Astrocyte (in vitro differentiated cells and primary cell): Measurements from ENCODE around the gene ZNF197. TPM values are rescaled to one million over a fixed set of nuclear protein-coding genes. Genes with fewer than 3 reads are reported as not detected.

Source experiments
- DNase-seq: peaks from one replicate; pipeline ENCODE4 v3.0.0-alpha.2; 2010; ENCODE audit warnings: low read depth
- FAIRE-seq: peaks from 2 replicates; lab custom pipeline; 2011; peaks lifted over from hg19 to GRCh38; lab: Jason Lieb, UNC
- H2AFZ ChIP-seq: 2 replicates; pipeline ENCODE4 v1.6.0; 2012; ENCODE audit warnings: low read depth, low read length, inconsistent platforms
- H3K27ac ChIP-seq: 2 replicates; pipeline ENCODE4 v1.5.1; 2011; ENCODE audit warnings: low read depth, low read length, inconsistent platforms
- H3K27me3 ChIP-seq: 2 replicates; pipeline ENCODE4 v1.6.0; 2011; ENCODE audit warnings: low read length, inconsistent platforms; ENCODE audit not compliant: insufficient read depth
- H3K36me3 ChIP-seq: 2 replicates; pipeline ENCODE4 v1.5.1; 2011; ENCODE audit warnings: low read length, inconsistent platforms; ENCODE audit not compliant: insufficient read depth
- H3K4me1 ChIP-seq: 2 replicates; pipeline ENCODE4 v1.5.1; 2011; ENCODE audit warnings: low read length, inconsistent platforms; ENCODE audit not compliant: insufficient read depth
- H3K4me2 ChIP-seq: 2 replicates; pipeline ENCODE4 v1.6.0; 2012; ENCODE audit warnings: low read length, inconsistent platforms
- H3K4me3 ChIP-seq: 2 replicates; pipeline ENCODE4 v1.5.1; 2011; ENCODE audit warnings: low read depth, mild to moderate bottlenecking, low read length, inconsistent platforms; ENCODE audit not compliant: insufficient read depth
- H3K79me2 ChIP-seq: 2 replicates; pipeline ENCODE4 v1.6.0; 2012; ENCODE audit warnings: mild to moderate bottlenecking, low read length, inconsistent platforms; ENCODE audit not compliant: insufficient read depth
- H3K9ac ChIP-seq: 2 replicates; pipeline ENCODE4 v1.6.0; 2012; ENCODE audit warnings: mild to moderate bottlenecking, low read length, inconsistent platforms
- H3K9me3 ChIP-seq: 2 replicates; pipeline ENCODE4 v1.5.1; 2012; ENCODE audit warnings: low read depth, mild to moderate bottlenecking, low read length, inconsistent platforms; ENCODE audit not compliant: insufficient read depth
- H4K20me1 ChIP-seq: 2 replicates; pipeline ENCODE4 v1.6.0; 2012; ENCODE audit warnings: low read length, inconsistent platforms; ENCODE audit not compliant: insufficient read depth
- H3K27ac Mint-ChIP-seq: one replicate; pipeline ENCODE4 v1.8.0; 2021; ENCODE audit warnings: mild to moderate bottlenecking, mixed read lengths; ENCODE audit not compliant: unreplicated experiment
- H3K27me3 Mint-ChIP-seq: one replicate; pipeline ENCODE4 v1.8.0; 2021; ENCODE audit warnings: low read depth, mixed read lengths; ENCODE audit not compliant: unreplicated experiment
- H3K36me3 Mint-ChIP-seq: one replicate; pipeline ENCODE4 v1.8.0; 2021; ENCODE audit warnings: low read depth, mixed read lengths; ENCODE audit not compliant: unreplicated experiment
- H3K4me1 Mint-ChIP-seq: one replicate; pipeline ENCODE4 v1.8.0; 2021; ENCODE audit warnings: low read depth, mixed read lengths; ENCODE audit not compliant: unreplicated experiment
- H3K4me3 Mint-ChIP-seq: one replicate; pipeline ENCODE4 v1.8.0; 2021; ENCODE audit warnings: mild to moderate bottlenecking, moderate library complexity, mixed read lengths; ENCODE audit not compliant: unreplicated experiment
- H3K9me3 Mint-ChIP-seq: one replicate; pipeline ENCODE4 v1.8.0; 2021; ENCODE audit warnings: mild to moderate bottlenecking, mixed read lengths; ENCODE audit not compliant: unreplicated experiment
- EZH2 ChIP-seq: IDR thresholded peaks from 2 replicates; pipeline ENCODE4 v1.6.1; 2012; ENCODE audit warnings: mild to moderate bottlenecking, low read length, inconsistent platforms; ENCODE audit not compliant: insufficient read depth
- total RNA-seq: library from RNA; stranded (reverse); gene quantifications from 2 replicates; pipeline ENCODE4 v1.2.1, GENCODE V29; 2021
- TF ChIP-seq, protein P1 (sequence below): IDR thresholded peaks from 2 replicates; pipeline ENCODE4 v1.5.1; 2011; ENCODE audit warnings: low read depth, mild to moderate bottlenecking, inconsistent platforms, low read length, moderate library complexity; ENCODE audit not compliant: insufficient read depth

The ZNF197 gene
- total RNA-seq, 1 donor from 2014 or later: 20.4 TPM

DNA sequence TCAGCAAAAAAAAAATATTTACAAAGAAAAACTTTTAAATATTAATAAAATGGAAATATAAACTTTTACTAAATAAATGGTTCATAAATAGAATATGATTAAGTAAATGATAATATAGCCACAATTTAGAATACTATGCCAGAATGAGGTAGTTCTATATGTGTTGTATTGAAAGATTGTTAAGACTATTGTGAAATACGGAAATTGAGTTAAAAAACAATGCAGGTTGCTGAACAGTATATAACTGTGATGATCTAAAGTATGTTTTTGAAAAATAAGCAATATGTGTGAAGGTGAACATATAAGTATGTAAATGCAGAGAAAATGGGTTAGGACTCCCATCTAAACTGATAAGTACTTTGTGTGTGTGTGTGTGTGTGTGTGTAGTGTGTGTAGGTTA, 24.9 kb downstream of the ZNF197 start:
- FAIRE-seq: no peak

GRCh38 chr3:44654039-44654438, 29.2 kb downstream of the ZNF197 start:
- peaks cover 32% of the 10 kb centered on the region for H3K9me3 ChIP-seq
- H3K9ac ChIP-seq: no peak overlapping the region
- H2AFZ ChIP-seq: no peak overlapping the region
- Mint-ChIP-seq H3K4me1 (peaks cover 6% of the 10 kb centered on the region), H3K36me3 (peaks cover 53% of the 10 kb centered on the region), H3K27me3 (no peaks in the 10 kb centered on the region), H3K4me3 (no peak overlapping the region), H3K9me3 (peaks cover 19% of the 10 kb centered on the region), H3K27ac (no peak overlapping the region)
- H3K4me2 ChIP-seq: no peak overlapping the region
- peaks cover 62% of the 10 kb centered on the region for H3K36me3 ChIP-seq
- no peak for FAIRE-seq
- no peaks in the 10 kb centered on the region for H3K27me3 ChIP-seq
- H3K4me1 ChIP-seq: no peaks in the 10 kb centered on the region
- no peak overlapping the region for H3K4me3 ChIP-seq
- peaks cover 29% of the 10 kb centered on the region for H3K79me2 ChIP-seq
- no peak for DNase-seq
- no peak overlapping the region for H3K27ac ChIP-seq
- TF ChIP-seq, protein P1, sequence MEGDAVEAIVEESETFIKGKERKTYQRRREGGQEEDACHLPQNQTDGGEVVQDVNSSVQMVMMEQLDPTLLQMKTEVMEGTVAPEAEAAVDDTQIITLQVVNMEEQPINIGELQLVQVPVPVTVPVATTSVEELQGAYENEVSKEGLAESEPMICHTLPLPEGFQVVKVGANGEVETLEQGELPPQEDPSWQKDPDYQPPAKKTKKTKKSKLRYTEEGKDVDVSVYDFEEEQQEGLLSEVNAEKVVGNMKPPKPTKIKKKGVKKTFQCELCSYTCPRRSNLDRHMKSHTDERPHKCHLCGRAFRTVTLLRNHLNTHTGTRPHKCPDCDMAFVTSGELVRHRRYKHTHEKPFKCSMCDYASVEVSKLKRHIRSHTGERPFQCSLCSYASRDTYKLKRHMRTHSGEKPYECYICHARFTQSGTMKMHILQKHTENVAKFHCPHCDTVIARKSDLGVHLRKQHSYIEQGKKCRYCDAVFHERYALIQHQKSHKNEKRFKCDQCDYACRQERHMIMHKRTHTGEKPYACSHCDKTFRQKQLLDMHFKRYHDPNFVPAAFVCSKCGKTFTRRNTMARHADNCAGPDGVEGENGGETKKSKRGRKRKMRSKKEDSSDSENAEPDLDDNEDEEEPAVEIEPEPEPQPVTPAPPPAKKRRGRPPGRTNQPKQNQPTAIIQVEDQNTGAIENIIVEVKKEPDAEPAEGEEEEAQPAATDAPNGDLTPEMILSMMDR: no peak
- TF ChIP-seq EZH2: no peak
- no peaks in the 10 kb centered on the region for H4K20me1 ChIP-seq

More for the DNA sequence above, 24.9 kb downstream of the ZNF197 start:
- Histone ChIP-seq H3K9ac (no peak overlapping the region), H4K20me1 (no peaks in the 10 kb centered on the region), H3K27me3 (no peaks in the 10 kb centered on the region), H3K4me3 (peak overlapping the region; percentile 77), H3K4me1 (no peaks in the 10 kb centered on the region), H3K36me3 (peaks cover 39% of the 10 kb centered on the region), H3K9me3 (peaks cover 12% of the 10 kb centered on the region), H2AFZ (no peak overlapping the region), H3K79me2 (peaks cover 39% of the 10 kb centered on the region), H3K27ac (no peak overlapping the region), H3K4me2 (peak overlapping the region; percentile 88)
- peaks cover 30% of the 10 kb centered on the region for H3K36me3 Mint-ChIP-seq
- DNase-seq: no peak
- no peak for TF ChIP-seq EZH2
- TF ChIP-seq, protein P1: no peak
- H3K4me3 Mint-ChIP-seq: peak overlapping the region; percentile 91
- H3K9me3 Mint-ChIP-seq: peaks cover 6% of the 10 kb centered on the region
- H3K27ac Mint-ChIP-seq: no peak overlapping the region
- no peaks in the 10 kb centered on the region for H3K27me3 Mint-ChIP-seq
- H3K4me1 Mint-ChIP-seq: peaks cover 9% of the 10 kb centered on the region

DNA sequence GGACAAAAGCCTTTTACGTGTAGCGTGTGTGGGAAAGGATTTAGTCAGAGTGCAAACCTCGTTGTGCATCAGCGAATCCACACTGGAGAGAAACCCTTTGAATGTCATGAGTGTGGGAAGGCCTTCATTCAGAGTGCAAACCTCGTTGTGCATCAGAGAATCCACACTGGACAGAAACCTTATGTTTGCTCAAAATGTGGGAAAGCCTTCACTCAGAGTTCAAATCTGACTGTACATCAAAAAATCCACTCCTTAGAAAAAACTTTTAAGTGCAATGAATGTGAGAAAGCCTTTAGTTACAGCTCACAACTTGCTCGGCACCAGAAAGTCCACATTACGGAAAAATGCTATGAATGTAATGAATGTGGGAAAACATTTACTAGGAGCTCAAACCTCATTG, 34.2 kb downstream of the ZNF197 start:
- TF ChIP-seq EZH2: no peak
- TF ChIP-seq, protein P1: no peak
- peaks cover 53% of the 10 kb centered on the region for H3K36me3 ChIP-seq
- H3K27me3 Mint-ChIP-seq: no peaks in the 10 kb centered on the region

More for the DNA sequence above, 34.2 kb downstream of the ZNF197 start:
- Histone ChIP-seq H3K9ac (no peak overlapping the region), H3K4me3 (no peak overlapping the region), H2AFZ (no peak overlapping the region), H3K27ac (no peak overlapping the region), H3K9me3 (peaks cover 54% of the 10 kb centered on the region), H4K20me1 (no peaks in the 10 kb centered on the region), H3K79me2 (peaks cover 4% of the 10 kb centered on the region), H3K27me3 (no peaks in the 10 kb centered on the region), H3K4me1 (no peaks in the 10 kb centered on the region), H3K4me2 (no peak overlapping the region)
- Mint-ChIP-seq H3K4me3 (no peak overlapping the region), H3K27ac (no peak overlapping the region), H3K9me3 (peaks cover 39% of the 10 kb centered on the region), H3K36me3 (peaks cover 64% of the 10 kb centered on the region), H3K4me1 (no peaks in the 10 kb centered on the region)
- no peak for FAIRE-seq
- no peak for DNase-seq
